RKO (cell line): ENCODE data around the gene MATCAP1.

Experiments
- DNase-seq: peaks from one replicate; pipeline ENCODE4 v3.0.0-alpha.2; 2016; ENCODE audit warnings: low spot score

MATCAP1 gene

DNA sequence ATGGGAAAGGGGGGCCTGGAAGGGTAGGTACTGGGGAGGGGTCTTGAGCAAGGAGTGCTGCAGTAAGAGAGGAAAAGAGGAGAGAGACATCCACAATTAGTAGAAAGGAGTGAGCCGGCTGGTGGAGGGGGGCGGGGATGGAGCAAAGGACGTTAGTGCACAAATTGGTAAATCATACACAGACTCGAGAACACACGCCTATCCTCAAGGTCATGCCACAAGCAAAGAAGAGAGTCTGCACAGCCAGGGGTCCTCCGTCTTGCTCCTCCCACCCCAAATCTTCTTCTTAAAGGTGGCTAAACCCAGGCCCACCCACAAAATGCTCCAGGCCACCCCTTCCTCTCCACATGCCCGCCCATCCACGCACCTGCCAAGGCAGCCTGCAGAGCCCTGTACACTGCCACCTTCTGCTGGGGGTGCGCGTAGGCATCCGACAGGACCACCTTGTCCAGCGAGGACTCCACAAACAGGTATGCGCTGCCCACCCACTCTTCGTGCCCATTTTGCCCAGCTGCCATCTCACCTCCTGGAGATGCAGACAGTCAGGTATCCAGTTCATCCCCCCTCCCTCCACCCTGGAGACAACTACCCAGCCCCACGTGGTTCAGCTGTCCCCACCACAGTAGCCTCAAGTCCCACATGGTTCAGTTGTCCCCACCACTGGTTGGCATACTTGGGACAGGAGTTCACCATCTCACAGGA lies 27.5 kb downstream of the MATCAP1 start:
- DNase-seq, result no peak

DNA sequence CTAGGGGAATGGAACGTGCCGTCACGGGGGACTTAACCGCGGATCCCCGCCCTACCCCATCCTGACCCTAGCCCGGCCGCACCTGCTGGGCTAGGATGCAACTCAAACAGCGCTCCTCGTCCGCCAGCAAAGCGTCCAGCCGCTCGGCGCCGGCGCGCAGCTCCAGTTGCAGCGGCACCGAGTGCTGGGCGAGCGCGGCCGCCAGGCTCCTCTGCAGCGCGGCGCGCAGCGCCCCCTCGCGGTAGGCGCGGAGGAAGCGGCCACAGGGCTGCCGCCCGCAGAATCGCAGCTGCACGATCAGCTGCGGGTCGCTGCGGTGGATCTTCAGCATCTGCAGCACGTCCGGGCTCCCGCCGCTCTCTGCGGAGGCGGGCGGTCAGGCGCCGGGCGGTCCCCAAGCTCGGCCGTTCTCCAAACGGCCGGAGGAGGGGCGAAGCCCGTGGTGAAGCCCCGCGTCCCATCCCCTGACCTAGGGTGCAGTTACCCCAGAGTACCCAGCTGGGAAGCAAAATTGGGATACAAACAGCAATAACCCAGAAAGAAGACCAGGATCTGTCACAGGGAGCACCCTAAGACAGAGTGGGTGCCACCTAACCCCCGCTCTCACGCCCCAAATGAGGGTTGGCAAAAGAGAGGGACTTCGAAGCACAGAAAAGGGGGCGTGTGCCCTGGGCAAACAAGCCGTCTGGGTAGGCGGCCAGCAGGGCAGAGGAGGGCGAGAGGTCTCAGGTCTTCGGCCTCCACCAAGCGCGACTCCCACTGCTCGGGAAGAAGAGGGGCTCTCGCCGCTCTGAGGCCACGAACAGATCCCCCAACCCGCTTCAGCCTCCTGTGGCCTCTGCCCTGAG lies 28.2 kb downstream of the MATCAP1 start:
- peak; percentile 77 for DNase-seq

DNA sequence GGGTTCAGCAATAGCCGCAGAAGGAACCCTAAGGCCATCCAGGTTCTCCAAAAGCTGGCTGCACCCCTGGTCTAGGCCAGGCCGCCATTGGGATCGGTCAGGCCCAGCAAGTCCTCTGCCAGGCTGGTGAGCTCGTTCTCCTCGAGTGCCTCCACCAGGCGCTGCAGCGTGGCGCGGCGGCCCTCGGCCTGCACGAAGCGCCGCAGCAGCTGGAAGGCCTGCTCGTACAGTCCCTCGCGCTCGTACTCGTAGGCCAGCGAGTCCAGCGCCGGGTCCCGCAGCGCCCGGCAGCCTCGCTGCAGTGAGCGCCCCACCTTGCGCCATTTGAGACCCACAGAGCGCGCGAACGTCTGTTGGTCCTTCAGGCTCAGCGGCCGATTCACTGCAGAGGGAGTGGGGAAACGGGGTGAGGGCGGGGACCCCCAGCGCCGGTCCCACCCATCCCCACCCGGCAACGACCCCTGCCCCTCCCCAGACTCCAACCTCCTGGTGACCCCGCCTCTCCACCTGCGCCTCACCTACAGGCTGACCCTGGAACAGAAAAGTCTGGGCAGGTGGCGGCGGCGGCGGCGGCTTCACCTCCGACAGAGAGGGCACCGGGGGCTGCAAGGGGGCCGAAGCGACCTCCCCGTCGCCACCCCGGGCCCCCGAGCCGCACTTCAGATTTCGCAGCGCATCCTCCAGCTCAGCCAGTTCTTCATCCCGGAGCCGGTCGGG lies 29.0 kb downstream of the MATCAP1 start:
- no peak for DNase-seq

DNA sequence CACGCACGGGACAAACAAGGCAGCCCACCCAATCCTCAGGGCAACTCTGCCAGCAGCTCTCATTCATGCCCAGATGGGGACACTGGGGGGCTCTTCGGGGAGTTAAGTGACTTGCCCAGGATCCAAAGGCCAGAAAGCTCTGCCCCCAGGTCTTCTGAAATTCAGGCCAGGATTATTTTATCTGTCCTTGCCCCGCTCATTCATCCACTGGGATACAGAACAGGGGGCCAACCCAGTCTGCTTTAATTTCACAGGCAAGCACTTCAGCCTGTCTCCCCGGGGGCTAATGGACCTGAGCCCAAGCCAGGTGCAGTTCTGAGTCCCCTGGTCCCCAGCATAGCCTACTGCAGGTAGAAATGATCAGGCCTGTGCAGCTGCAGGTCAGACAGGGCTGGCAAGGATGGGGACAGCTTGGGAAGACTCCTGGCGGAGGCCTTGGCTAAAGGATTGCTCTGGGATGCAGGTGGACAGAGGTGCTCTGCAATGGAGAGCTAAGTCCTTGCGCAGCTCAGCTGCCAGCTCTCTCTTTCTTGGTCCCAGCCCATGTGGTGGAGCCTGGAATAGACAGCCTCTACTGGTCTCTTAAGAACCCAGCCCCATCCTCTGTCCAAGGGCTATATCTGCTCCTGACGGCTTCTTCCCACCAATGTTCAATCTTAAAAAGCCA lies 32.2 kb downstream of the MATCAP1 start:
- no peak for DNase-seq

DNA sequence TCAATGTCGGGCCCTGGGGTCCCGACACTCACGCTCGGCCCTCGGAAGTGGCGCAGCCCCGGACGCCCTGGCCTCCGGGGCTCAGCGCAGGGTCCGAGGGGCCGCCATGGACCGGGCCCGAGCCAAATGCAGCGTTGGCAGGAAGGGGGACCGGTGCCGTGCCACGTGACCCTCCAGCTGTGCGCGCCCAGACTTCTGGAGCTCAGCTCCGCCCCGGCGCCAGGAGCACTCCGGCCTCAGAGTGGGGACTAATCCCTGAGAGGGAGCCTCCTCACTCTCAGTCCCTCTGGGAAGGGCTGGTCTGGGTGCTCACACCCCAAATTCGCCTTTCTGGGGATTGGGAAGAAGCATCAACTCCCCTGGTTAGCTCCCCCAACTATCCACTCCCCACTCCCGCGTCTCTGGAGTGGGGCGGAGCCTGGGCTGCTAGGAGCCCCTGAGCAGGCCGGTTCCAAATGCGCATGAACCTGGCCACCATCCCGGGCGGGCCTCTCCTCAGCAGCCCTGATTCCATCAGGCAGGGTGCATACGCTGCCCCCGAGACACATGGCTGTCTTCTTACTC lies 32.8 kb downstream of the MATCAP1 start, which contains the start of gene B3GNT9:
Gene B3GNT9 (minus strand): TSS at position 166 of the 564 bp plus-strand sequence. CDS start 513 bp downstream, outside the sequence.
- DNase-seq, result peak; percentile 85

DNA sequence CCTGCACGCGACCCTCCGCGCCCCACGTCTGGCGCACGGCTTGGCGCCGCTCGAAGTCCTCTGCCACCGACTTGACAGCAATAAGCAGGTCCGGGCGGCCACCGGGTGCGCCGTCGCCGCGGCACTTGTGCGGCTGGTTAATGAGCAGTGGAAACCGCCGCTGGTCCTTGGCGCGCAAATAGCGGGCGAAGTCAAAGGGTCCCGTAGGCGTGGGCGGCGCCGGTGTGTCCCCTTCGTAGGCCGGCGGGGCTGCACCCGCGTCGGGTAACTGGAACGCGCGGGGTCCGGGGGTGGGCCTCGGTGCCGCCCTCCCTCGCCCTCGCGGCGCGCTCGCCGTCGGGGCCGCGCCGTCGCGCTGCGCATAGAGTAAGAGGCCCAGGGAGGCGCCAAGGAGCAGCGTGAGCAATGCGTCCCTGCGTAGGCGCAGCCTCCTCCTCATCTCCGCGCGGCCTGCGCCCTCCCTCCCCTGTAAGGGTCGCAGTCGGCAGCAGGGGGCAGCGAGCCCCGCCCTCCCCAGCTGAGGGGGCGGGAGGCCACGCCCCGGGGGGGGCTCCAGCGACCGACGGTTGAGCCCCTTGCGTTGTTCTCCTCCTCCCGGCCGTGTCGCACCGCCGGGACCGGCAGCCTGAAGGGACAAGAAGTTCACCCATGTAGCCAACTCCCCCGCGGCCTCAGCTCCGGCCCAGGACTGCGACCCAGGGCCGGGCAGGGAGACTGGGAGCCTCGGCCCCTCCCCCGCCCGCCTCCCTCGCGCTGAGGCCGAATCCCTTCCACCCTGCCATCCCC lies 33.5 kb downstream of the MATCAP1 start:
- peak; percentile 54 for DNase-seq

DNA sequence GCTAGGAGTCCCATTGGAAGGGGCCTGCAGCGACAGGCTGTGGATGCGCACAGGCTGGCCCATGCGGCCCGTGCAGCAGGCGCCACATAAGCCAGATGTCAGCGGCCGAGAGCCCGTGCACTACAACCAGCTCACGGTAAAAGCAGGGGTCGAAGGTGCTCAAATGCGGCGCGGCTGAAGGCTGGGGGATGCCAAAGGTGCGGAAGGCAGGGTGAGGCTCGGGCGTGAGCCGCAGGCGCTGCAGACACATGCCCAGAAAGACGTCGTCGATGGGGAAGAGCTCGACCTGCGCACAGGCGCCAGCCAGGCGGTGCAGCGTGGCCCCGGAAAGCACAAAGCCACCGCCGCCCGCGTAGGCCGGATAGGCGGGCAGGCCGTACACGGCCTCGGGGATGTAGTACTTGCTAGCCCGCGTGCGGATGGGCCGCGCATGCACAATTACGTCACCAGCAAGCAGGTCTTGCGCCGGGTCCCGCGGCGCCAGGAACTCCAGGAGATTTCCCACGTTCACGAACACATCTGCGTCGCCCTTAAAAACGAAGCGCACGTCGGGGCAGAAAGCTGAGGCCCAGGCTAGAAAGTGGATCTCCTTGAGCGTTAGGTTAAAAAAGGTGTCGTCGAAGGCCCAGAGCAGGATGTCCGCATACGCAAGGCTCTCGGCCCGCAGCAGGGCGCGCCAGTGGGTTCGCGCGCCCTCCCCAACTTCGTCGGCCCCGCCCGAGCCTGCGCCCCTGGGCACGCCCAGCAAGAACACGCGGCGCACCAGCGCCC lies 34.3 kb downstream of the MATCAP1 start:
- DNase-seq, result no peak

DNA sequence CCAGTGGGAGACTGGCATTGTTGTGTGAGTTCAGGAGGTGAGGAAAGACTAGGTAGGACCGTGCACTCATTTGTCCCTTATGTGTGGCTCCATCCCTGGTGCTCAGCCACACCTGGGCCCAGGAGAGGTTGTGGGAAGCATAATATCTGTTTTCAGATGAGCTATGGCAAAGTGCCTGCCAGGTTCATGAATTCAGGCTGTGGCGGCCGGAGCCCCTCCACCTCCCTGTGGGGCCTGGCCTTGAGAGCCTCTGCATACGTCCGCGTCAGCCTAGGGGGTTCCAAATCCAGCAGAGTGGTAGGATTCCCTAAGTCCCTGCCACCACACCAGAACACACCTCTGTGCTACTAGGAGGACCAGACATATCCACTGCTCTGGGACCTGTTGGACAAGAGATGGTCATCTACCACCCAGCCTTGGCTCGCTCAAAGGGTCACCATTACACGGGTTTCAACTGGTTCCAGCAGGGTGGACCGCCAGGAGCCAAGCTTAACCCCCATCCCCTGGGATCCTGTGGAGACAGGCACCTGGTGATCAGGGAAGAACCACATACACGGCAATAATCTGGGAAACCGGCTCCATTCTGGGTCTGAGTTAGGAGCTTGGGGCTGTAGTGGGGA lies 35.0 kb downstream of the MATCAP1 start:
- DNase-seq, result no peak

DNA sequence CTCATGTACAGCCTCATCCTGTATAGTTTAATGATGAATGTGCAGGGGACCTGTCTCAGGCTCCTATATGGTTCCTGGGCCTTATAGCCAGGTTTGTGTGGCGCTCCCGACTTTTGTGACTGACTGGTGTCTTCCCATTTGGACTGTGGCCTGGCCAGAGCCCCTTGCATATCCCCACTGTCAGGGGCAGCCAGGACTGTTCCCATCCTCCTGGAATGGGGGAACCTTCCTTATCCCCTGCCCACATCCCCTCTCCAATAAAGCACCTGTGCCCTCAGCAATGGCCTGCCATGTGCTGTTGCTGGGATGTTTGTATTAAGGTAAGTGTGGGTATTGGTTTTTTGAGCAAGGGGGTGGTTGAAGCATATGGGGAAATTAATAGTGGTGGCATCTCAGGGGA lies 35.5 kb downstream of the MATCAP1 start:
- no peak for DNase-seq

DNA sequence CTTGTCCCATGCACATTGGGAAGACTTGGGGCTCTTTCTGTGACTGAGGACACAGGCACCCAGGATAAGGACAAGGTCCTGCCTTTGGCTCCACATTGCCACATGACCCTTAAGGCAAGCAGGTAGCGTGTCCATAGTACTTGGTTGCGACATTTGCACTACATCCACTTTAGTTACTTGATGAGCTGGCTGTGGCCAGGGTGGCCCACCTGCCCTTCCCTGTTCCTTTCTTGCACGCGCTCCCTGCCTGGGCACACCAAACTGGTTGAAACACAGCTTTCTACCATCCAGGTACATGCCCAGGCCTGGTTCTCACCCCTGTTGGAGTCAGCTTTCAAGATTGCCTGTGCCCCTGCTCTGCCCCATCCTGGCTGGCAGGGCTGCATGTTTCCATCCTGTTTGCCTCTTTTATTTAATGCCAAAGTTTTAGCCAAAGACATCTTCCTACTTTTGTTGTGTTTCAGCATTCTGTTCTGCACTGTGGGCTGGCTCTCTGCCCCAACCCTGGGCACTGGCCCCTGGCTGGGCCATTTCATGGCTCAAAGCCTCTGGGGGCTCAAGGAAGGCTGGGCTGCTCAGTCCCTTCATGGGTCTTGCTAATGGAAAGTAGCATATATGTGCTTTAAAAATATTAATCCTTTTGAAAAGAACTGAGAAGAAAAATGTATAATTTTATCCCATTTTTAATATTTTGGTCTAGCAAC lies 36.2 kb downstream of the MATCAP1 start:
- no peak for DNase-seq

DNA sequence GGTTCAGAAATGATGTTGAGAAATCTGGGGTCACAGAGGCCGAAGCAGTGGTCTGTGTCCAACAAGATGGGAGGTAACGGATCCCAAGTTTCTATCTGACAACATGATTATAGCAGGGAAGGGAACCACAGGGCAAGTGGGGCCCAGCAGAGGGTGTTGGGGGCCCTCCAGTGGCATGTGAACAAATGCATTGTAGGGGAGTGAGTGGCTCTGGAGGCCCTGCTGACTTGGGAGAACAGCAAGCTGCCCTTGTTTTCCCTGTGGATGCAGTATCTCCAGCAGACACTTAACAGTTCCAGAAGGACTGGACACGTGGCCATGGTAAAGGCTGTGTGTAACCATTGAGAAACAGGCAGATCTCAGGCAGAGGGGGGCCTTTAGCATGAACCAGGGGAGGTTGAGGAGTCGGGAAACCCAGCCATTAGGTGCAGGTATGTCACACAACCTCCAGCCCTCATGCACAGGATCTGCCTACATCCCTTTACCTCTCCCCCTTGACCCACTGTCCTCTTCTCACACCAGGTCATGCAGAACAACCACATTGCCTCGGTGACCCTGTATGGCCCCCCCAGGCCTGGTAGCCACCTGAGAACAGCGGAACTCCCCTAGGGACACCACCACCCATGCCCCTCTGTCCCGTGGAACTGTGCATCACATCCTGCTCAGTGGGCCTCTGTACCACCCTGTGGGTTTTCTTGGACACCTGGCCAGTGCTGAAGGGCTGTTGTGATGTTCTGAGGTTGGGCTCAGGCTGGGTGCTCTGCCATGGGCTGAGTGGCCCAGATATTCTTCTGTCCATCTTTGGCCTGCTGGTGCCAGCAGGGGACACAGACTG lies 37.0 kb downstream of the MATCAP1 start:
- DNase-seq, result no peak

DNA sequence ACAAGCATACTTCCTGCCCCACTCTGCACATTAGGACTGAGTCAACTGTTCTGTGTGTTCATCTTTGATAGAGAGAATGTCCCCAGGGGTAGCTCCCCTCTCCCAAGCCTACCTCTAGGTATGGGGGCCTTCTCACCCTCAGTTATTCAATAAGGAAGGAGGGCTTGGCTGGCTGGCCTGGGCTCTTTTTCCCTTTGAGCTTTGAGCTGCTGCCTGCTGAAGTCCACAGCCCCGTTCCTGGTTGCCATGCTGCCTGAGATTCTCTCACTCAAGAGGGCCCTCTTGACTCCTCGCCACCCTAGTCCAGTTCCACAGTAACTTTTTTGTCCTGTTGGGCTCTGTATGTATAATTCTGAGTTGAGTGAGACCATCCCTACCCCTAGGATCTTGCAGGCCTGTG lies 38.0 kb downstream of the MATCAP1 start:
- DNase-seq, result no peak

DNA sequence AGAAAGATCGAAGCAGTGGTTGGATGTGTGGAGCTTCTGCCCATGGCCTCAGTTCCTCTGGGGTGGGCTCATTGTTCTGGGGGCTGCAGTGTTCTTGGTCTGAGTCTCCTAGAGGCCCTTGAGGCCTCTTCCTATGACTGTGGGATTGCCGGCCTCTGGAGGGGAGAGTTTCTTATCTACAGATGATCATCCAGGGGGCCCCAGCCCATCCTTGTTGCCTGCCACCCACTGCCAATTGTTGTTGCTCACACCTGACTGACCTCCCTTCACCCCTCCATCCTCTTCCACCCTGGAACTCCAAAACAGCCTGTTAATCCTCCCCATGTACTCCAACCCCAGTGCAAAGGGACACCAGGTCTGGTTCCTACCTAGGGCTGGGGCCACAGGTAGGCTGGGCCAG lies 38.8 kb downstream of the MATCAP1 start:
- DNase-seq, result no peak

DNA sequence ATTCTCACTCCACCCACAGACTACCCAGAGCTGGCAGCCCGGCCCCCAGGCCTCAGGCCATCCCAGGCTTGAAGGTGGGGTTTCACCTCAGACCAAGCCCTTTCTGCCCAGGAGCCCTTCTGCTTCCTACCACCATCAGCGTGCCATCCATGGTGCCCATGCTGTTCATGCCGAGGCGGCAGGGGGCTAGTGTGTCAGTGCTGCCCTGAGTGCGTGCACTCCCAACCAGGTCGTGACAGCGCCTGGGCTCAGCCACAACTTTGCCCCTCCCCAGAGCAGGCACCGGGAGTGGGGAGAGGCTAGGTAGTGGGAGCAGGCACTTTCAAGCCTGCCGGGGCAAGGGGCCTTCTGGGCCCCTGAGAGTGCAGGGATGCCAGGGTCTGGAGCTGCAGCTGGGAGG lies 41.4 kb downstream of the MATCAP1 start:
- no peak for DNase-seq

DNA sequence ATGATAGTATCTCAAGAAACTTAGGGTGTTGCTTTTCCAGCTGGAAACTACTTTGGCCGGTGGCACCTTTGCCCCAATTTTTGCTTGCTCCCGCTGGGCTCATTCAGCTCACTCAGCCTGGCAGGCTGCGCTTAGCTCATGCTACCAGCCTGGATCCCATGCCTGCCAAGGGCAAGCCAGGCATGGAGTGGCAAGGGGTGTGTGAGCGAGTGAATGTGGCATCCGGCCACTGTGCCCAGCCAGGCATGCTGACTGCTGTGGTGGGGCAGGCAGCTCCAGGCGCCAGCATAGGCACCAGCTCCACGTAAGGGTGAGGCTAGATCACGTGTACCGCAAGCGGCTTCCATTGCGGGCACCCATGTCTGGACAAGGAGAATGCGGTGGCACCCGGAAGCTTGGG lies 42.4 kb downstream of the MATCAP1 start:
- no peak for DNase-seq

DNA sequence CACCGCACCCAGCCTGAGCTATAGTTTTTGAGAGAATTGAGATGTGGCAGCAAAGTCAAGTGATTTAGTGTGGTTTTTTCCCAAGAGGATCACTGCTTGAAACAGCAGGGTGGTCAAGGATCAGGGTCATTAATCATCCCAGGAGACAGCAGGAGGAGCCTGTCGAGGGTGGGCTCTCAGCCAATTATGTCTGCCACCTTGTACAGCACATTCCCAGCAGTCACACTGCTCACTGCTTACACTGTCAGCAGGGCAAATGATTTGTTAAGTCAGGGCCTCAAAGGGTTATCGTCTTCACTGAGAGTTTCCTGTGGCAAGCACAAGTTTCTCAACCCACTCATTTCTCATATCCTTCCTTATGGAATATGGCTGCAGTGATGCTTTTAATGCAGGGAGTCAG lies 46.2 kb downstream of the MATCAP1 start:
- DNase-seq, result no peak

DNA sequence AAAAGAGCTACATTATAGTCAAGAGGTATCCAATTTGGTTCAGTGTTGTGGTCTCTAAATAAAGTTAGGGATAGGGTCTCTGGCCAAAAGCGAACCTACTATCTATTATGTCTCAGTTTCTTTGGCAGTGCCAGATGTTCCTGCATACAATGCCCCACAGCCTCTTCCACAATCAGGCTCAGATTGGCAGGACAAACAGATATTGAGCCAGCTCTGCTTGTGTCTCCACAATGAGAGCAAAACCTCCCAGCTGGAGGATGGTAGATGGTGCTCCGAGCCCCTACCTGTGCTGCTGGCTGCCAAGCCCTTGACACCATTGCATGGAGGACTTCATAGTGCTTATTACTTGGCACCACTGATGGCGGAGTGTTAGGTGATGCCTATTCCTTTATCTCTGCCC lies 54.3 kb downstream of the MATCAP1 start:
- no peak for DNase-seq

DNA sequence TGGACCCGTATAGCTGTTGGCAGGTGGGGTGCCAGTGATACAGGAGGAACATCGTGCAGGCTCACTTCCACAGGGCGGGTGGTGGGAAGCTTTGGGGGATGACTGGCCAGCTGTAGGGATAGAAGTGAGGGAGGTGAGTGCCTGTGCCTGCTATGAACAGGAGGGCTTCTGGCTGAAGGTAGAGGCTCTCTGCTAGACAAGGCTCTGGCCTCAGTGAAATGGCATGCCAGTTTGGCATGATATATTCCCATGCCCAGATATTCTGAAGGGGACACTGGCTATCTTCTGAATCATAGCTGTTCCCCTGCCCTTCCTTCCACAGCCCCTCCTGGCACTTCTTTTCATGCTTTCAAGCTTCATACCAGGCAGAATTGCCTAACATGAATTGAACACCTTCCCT lies 54.9 kb downstream of the MATCAP1 start:
- no peak for DNase-seq
